H1 (cell line): ENCODE measurements around the gene DUSP1. TPM values are rescaled to one million over a fixed set of nuclear protein-coding genes. Genes with fewer than 3 reads are reported as not detected.

Experiments used
- CTCF ChIA-PET: fragments of 300-600 bp; sonication (Branson Sonifier 250); formaldehyde crosslinking; loops from one replicate; lab custom pipeline; 2021; ENCODE audit not compliant: partially characterized antibody; lab: Charles Lee
- POLR2A ChIA-PET: fragments of 300-600 bp; sonication (Branson Sonifier 250); formaldehyde crosslinking; loops from one replicate; lab custom pipeline; 2021; ENCODE audit warnings: inconsistent platforms; ENCODE audit not compliant: partially characterized antibody; lab: Charles Lee
- DNase-seq, 2 experiments: peaks; one replicate each; pipeline versions ENCODE4 v3.0.0 to v3.0.0-alpha.2; 2010 to 2022; ENCODE audit warnings: low spot score in 2 of 2, low read depth in 1 of 2, mixed read lengths in 1 of 2
- FAIRE-seq: peaks from 2 replicates; lab custom pipeline; 2011; peaks lifted over from hg19 to GRCh38; lab: Jason Lieb, UNC
- H2AFZ ChIP-seq: 2 replicates; pipeline ENCODE4 v1.8.1; 2012; ENCODE audit warnings: low read length, inconsistent platforms
- H2AK5ac ChIP-seq: 2 replicates; pipeline ENCODE4 v1.6.1; 2013; ENCODE audit warnings: low read depth, low read length
- H2BK120ac ChIP-seq: replicated peaks from 2 replicates; pipeline ENCODE3; 2013; ENCODE audit warnings: low read depth, low read length, inconsistent platforms
- H2BK12ac ChIP-seq: 2 replicates; pipeline ENCODE4 v1.6.1; 2013; ENCODE audit warnings: low read depth, low read length
- H2BK15ac ChIP-seq: 2 replicates; pipeline ENCODE4 v1.6.1; 2013; ENCODE audit warnings: low read length
- H2BK20ac ChIP-seq: 2 replicates; pipeline ENCODE4 v1.6.1; 2013; ENCODE audit warnings: low read length
- H2BK5ac ChIP-seq: 2 replicates; pipeline ENCODE4 v1.6.1; 2013; ENCODE audit warnings: low read depth, low read length
- H3K14ac ChIP-seq: 2 replicates; pipeline ENCODE4 v1.6.1; 2013; ENCODE audit warnings: inconsistent platforms; ENCODE audit not compliant: insufficient read length
- H3K18ac ChIP-seq: 2 replicates; pipeline ENCODE4 v1.6.1; 2013; ENCODE audit warnings: low read length; ENCODE audit errors: extremely low read depth
- H3K23ac ChIP-seq: 2 replicates; pipeline ENCODE4 v1.6.1; 2013; ENCODE audit warnings: inconsistent platforms; ENCODE audit not compliant: insufficient read length
- H3K23me2 ChIP-seq: 2 replicates; pipeline ENCODE4 v1.6.1; 2013; ENCODE audit warnings: low read depth, low read length
- H3K27ac ChIP-seq: 2 replicates; pipeline ENCODE4 v1.6.1; 2011; ENCODE audit warnings: low read depth, low read length, inconsistent platforms
- H3K27me3 ChIP-seq, 4 experiments: replicated peaks in 1 of 4; 1 replicate in 1 of 4; 2 replicates in 3 of 4; pipeline versions ENCODE4 v1.6.1 to v1.8.1; 2011 to 2013; ENCODE audit warnings: low read length in 3 of 4, mild to moderate bottlenecking in 3 of 4, inconsistent platforms in 2 of 4, mixed read lengths in 2 of 4, moderate library complexity in 1 of 4; ENCODE audit not compliant: control insufficient read depth in 3 of 4, insufficient read depth in 3 of 4; ENCODE audit errors: extremely low read depth in 1 of 4
- H3K36me3 ChIP-seq, 4 experiments: 2 replicates each; pipeline versions ENCODE4 v1.6.1 to v1.8.1; 2011 to 2013; ENCODE audit warnings: mild to moderate bottlenecking in 4 of 4, low read length in 3 of 4, moderate library complexity in 2 of 4, control low read depth in 1 of 4, inconsistent platforms in 1 of 4; ENCODE audit not compliant: insufficient read depth in 4 of 4, control insufficient read depth in 2 of 4
- H3K4ac ChIP-seq: replicated peaks from 2 replicates; pipeline ENCODE3; 2013; ENCODE audit warnings: low read length, low read depth, mixed read lengths, inconsistent platforms; ENCODE audit not compliant: insufficient read length
- H3K4me1 ChIP-seq, 4 experiments: replicated peaks in 1 of 4; 1 replicate in 1 of 4; 2 replicates in 3 of 4; pipeline versions ENCODE4 v1.6.1 to v1.8.1; 2011 to 2013; ENCODE audit warnings: low read length in 3 of 4, inconsistent platforms in 2 of 4, mixed read lengths in 1 of 4; ENCODE audit not compliant: insufficient read depth in 4 of 4, control insufficient read depth in 3 of 4
- H3K4me2 ChIP-seq, 2 experiments: 2 replicates each; pipeline versions ENCODE4 v1.6.1 to v1.8.1; 2011 to 2013; ENCODE audit warnings: low read depth in 2 of 2, low read length in 2 of 2, control low read depth in 1 of 2, inconsistent platforms in 1 of 2, mild to moderate bottlenecking in 1 of 2; ENCODE audit not compliant: insufficient read depth in 1 of 2
- H3K4me3 ChIP-seq, 4 experiments: fragments of 200-600, 300-600 bp in 1 of 4; sonication (generic), shearing (Covaris generic), sonication (Bioruptor Twin) in 1 of 4; 2 replicates each; pipeline versions ENCODE4 v1.5.1 to v1.8.1; 2011 to 2016; ENCODE audit warnings: low read length in 4 of 4, low read depth in 3 of 4, control low read depth in 2 of 4, inconsistent platforms in 2 of 4, mild to moderate bottlenecking in 2 of 4, mixed read lengths in 1 of 4, moderate library complexity in 1 of 4; ENCODE audit not compliant: insufficient read depth in 2 of 4; ENCODE audit errors: extremely low read depth in 1 of 4
- H3K56ac ChIP-seq: replicated peaks from 2 replicates; pipeline ENCODE3; 2013; ENCODE audit warnings: low read depth, mild to moderate bottlenecking, mixed read lengths, low read length, inconsistent platforms; ENCODE audit not compliant: insufficient read length
- H3K79me1 ChIP-seq: 2 replicates; pipeline ENCODE4 v1.6.1; 2013; ENCODE audit warnings: low read depth, low read length, control low read depth
- H3K79me2 ChIP-seq, 2 experiments: 2 replicates each; pipeline versions ENCODE4 v1.6.1 to v1.8.1; 2012 to 2013; ENCODE audit warnings: low read length in 2 of 2, mild to moderate bottlenecking in 2 of 2, inconsistent platforms in 1 of 2; ENCODE audit not compliant: insufficient read depth in 2 of 2, control insufficient read depth in 1 of 2
- H3K9ac ChIP-seq, 4 experiments: replicated peaks in 1 of 4; 1 replicate in 1 of 4; 2 replicates in 3 of 4; pipeline versions ENCODE4 v1.6.1 to v1.8.1; 2011 to 2013; ENCODE audit warnings: low read depth in 3 of 4, low read length in 3 of 4, control low read depth in 2 of 4, mild to moderate bottlenecking in 2 of 4, moderate library complexity in 2 of 4, inconsistent platforms in 1 of 4; ENCODE audit errors: extremely low read depth in 1 of 4
- H3K9me3 ChIP-seq, 2 experiments: 2 replicates each; pipeline versions ENCODE4 v1.6.1 to v1.8.1; 2012 to 2013; ENCODE audit warnings: mild to moderate bottlenecking in 2 of 2, moderate library complexity in 2 of 2, control low read depth in 1 of 2, inconsistent platforms in 1 of 2, low read depth in 1 of 2, low read length in 1 of 2, mixed read lengths in 1 of 2; ENCODE audit not compliant: insufficient read depth in 2 of 2
- H4K20me1 ChIP-seq, 2 experiments: replicated peaks in 1 of 2; 2 replicates each; pipeline versions ENCODE3 to v1.8.1; 2011 to 2013; ENCODE audit warnings: inconsistent platforms in 2 of 2, low read length in 2 of 2, mild to moderate bottlenecking in 1 of 2; ENCODE audit not compliant: insufficient read depth in 2 of 2, control insufficient read depth in 1 of 2
- H4K5ac ChIP-seq: 2 replicates; pipeline ENCODE4 v1.6.1; 2013; ENCODE audit warnings: low read length, low read depth, mixed read lengths, inconsistent platforms; ENCODE audit not compliant: insufficient read length
- H4K8ac ChIP-seq: 2 replicates; pipeline ENCODE4 v1.8.0; 2013; ENCODE audit warnings: mild to moderate bottlenecking, moderate library complexity, low read length, inconsistent platforms; ENCODE audit not compliant: insufficient read depth; ENCODE audit errors: extremely low read depth
- H4K91ac ChIP-seq: replicated peaks from 2 replicates; pipeline ENCODE3; 2013; ENCODE audit warnings: low read length, mixed read lengths, inconsistent platforms; ENCODE audit not compliant: insufficient read length
- CHD1 ChIP-seq: IDR thresholded peaks from 2 replicates; pipeline ENCODE4 v1.6.1; 2012; ENCODE audit warnings: low read depth, low read length, improper control_type of control experiment
- EZH2 ChIP-seq: fragments of 200-600 bp; sonication (generic); IDR thresholded peaks from 2 replicates; pipeline ENCODE4 v1.7.1; 2012; ENCODE audit warnings: low read depth, mild to moderate bottlenecking, moderate library complexity, low read length, inconsistent platforms; ENCODE audit not compliant: severe bottlenecking
- HDAC6 ChIP-seq: IDR thresholded peaks from one replicate; pipeline ENCODE4 v1.7.1; 2012; ENCODE audit warnings: low read depth, mild to moderate bottlenecking, inconsistent platforms, low read length, moderate library complexity
- KDM1A ChIP-seq: fragments of 200-600, 300-600 bp; sonication (generic); IDR thresholded peaks from 2 replicates; pipeline ENCODE4 v1.7.1; 2016; ENCODE audit warnings: mild to moderate bottlenecking, low read length, borderline replicate concordance
- MAFK ChIP-seq: IDR thresholded peaks from 2 replicates; pipeline ENCODE4 v1.6.1; 2012; ENCODE audit warnings: low read depth, mild to moderate bottlenecking, improper control_type of control experiment, low read length
- NANOG ChIP-seq: IDR thresholded peaks from 2 replicates; pipeline ENCODE4 v1.6.1; 2011; ENCODE audit warnings: low read length, low read depth, mild to moderate bottlenecking, inconsistent platforms; ENCODE audit not compliant: insufficient read depth, poor library complexity, severe bottlenecking
- PHF8 ChIP-seq: fragments of 200-600 bp; sonication (generic); conservative IDR thresholded peaks from 2 replicates; pipeline ENCODE4 v1.7.1; 2012; ENCODE audit warnings: low read depth, mild to moderate bottlenecking, inconsistent platforms, low read length, moderate library complexity
- RAD21 ChIP-seq, 2 experiments: IDR thresholded peaks in 1 of 2; conservative IDR thresholded peaks in 1 of 2; 2 replicates each; pipeline ENCODE4 v1.6.1; 2011; ENCODE audit warnings: low read depth in 2 of 2, low read length in 2 of 2, improper control_type of control experiment in 1 of 2, inconsistent platforms in 1 of 2, mild to moderate bottlenecking in 1 of 2, moderate library complexity in 1 of 2
- SIX5 ChIP-seq: IDR thresholded peaks from 2 replicates; pipeline ENCODE4 v1.6.1; 2011; ENCODE audit warnings: mild to moderate bottlenecking, low read depth, low read length
- TAF7 ChIP-seq: optimal IDR thresholded peaks from 2 replicates; pipeline ENCODE3; 2011; ENCODE audit warnings: low read depth, mild to moderate bottlenecking, inconsistent platforms, low read length, moderate library complexity, borderline replicate concordance
- TEAD4 ChIP-seq: IDR thresholded peaks from 2 replicates; pipeline ENCODE4 v1.6.1; 2012; ENCODE audit warnings: low read depth, low read length, inconsistent platforms, mixed read lengths
- WGBS, 2 experiments: shearing (Covaris generic) in 1 of 2; methylation state at CpG; one replicate each; pipeline versions ENCODE4 v1.1.6 to v1.1.7; 2013 to 2015; ENCODE audit warnings: low lambda C conversion rate in 2 of 2, mixed read lengths in 2 of 2, inconsistent platforms in 1 of 2, low coverage in 1 of 2, missing lambda C conversion rate in 1 of 2; ENCODE audit not compliant: insufficient replicate concordance in 2 of 2, insufficient coverage in 1 of 2, insufficient read length in 1 of 2; ENCODE audit errors: extremely low coverage in 1 of 2, missing lambda C conversion rate in 1 of 2; 5-methylcytosine and 5-hydroxymethylcytosine counted together
- polyA plus RNA-seq, 7 experiments: library from polyadenylated mRNA; depleted of rRNA in 3 of 7; stranded (reverse) in 5 of 7; unstranded in 2 of 7; fragments of >200 nt in 5 of 7; fragments of 200-250 nt in 2 of 7; gene quantifications; 1 replicate in 5 of 7; 2 replicates in 1 of 7; 4 replicates in 1 of 7; pipeline versions ENCODE4 v1.2.1 to v1.2.3, GENCODE V29; 2011 to 2013; ENCODE audit warnings: missing spikeins in 2 of 7, mixed read lengths in 2 of 7
- total RNA-seq: library from RNA; stranded (reverse); fragmentation: NEBNext Ultra II Directional; extraction: Animal tissue kit (Norgen Biotek cat#: 25700); gene quantifications from 2 replicates; pipeline ENCODE4 v1.2.1, GENCODE V29; 2021

DUSP1 gene
- total and polyA plus RNA-seq, 2 of the 8 experiments (the other 6 are each of a cell fraction or from before 2014, with no cell fraction given), result 6.5 to 11.7 TPM

DNA sequence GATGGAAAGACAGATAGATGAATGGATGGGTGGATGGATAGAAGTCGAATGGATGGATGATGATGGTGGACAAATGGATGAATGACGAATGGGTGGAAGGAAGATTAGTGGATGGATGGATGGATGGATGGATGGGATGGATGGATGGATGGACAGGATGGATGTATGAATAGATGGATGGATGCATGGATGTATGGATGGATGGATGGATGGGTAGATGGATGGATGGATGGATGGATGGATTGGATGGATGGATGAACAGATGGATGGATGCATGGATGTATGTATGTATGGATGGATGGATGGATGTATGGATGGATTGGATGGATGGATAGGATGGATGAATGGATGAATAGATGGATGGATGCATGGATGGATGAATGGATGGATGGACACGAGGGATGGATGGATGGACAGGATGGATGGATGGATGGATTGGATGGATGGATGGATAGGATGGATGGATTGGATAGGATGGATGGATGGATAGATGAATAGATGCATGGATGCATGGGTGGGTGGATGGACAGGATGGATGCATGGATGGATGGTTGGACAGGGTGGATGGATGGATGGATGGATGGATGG, 52.4 kb downstream of the DUSP1 start:
- no peak for TF ChIP-seq HDAC6
- no peak for TF ChIP-seq CHD1
- no peak for TF ChIP-seq MAFK
- TF ChIP-seq TEAD4, result no peak
- TF ChIP-seq PHF8, result no peak
- no peak for TF ChIP-seq TAF7
- no peak for TF ChIP-seq RAD21 (IDR thresholded peaks at IDR 0.05 in 1 of 2, conservative IDR thresholded peaks at IDR 0.05 in 1 of 2; ENCODE audit: low read depth in 2 of 2, low read length in 2 of 2)
- no peak for TF ChIP-seq EZH2
- no peak for TF ChIP-seq KDM1A
- TF ChIP-seq SIX5, result no peak
- TF ChIP-seq NANOG, result no peak
- H3K27ac ChIP-seq, result no peak overlapping the region
- peaks cover 8% of the 10 kb centered on the region; the same call in 1 of the 2 replicates for H3K23me2 ChIP-seq
- no peak overlapping the region for H4K8ac ChIP-seq
- H3K9me3 ChIP-seq, result no peaks in the 10 kb centered on the region
- H2AFZ ChIP-seq, result no peak overlapping the region
- H3K23ac ChIP-seq, result no peak overlapping the region
- no peak overlapping the region for H2BK20ac ChIP-seq
- DNase-seq (no peak), FAIRE-seq (no peak)
- no peaks in the 10 kb centered on the region for H3K36me3 ChIP-seq
- H2BK15ac ChIP-seq, result no peak overlapping the region
- no peak overlapping the region for H2BK12ac ChIP-seq
- peaks cover 0 to 3% (median 2%) of the 10 kb centered on the region in 4 experiments; a peak in 2 of 7 replicates for H3K4me1 ChIP-seq
- H3K18ac ChIP-seq, result no peak overlapping the region
- CTCF ChIA-PET, result interaction anchor here (0.6 to 1.4 kb wide), 3 partner anchors 12 to 193 kb away, joined by 3 to 4 read pairs (median 3); no protein-coding TSS in a partner anchor
- H3K79me1 ChIP-seq, result no peaks in the 10 kb centered on the region
- H3K27me3 ChIP-seq, result peaks cover 0 to 14% (median 8%) of the 10 kb centered on the region in 4 experiments; a peak in 4 of 7 replicates
- H3K79me2 ChIP-seq, result no peaks in the 10 kb centered on the region
- no peak overlapping the region for H3K9ac ChIP-seq
- H3K4me3 ChIP-seq, result no peak overlapping the region
- no peak overlapping the region for H3K4me2 ChIP-seq
- H3K14ac ChIP-seq, result no peak overlapping the region
- 0 out of 2 replicates have a peak overlapping the region, but pooled peaks have one; percentile 54 for H2AK5ac ChIP-seq
- H2BK120ac ChIP-seq, result no peak overlapping the region
- H4K5ac ChIP-seq, result no peak overlapping the region
- peak overlapping the region; percentile 66 for H3K56ac ChIP-seq
- peaks cover 2 to 4% of the 10 kb centered on the region in 2 experiments for H4K20me1 ChIP-seq
- H2BK5ac ChIP-seq, result 0 out of 2 replicates have a peak overlapping the region, but pooled peaks have one; percentile 20
- H4K91ac ChIP-seq, result no peak overlapping the region
- 76 to 100% methylated on average over 2 to 3 of the region's 3 CpGs for WGBS, 2 experiments
- H3K4ac ChIP-seq, result no peak overlapping the region
- POLR2A ChIA-PET, result no interaction called here
